HG03280 (cell line): ENCODE results near the gene SRRM5.
"Not testable (repeated sequence)": the region's sequence is repeated elsewhere in the genome, so short reads cannot be mapped to it uniquely, and the experiment has no call there.

Source experiments
- ATAC-seq: cut with Tn5 transposase; IDR thresholded peaks from one replicate; pipeline ENCODE4 v1.9.1; 2021; ENCODE audit warnings: mild to moderate bottlenecking, moderate library complexity; ENCODE audit not compliant: unreplicated experiment

The SRRM5 gene

GRCh38 chr19:43612374-43612773 is 486 bp downstream of the SRRM5 start:
- ATAC-seq = no peak

GRCh38 chr19:43616306-43616705 is 4.4 kb downstream of the SRRM5 start:
- no peak for ATAC-seq

- no peak for ATAC-seq
These were observed 5.1 kb downstream of the SRRM5 start for GRCh38 chr19:43616954-43617353.

- ATAC-seq = peak; percentile 15
These were observed 7.0 kb downstream of the SRRM5 start for GRCh38 chr19:43618921-43619261.

GRCh38 chr19:43619262-43620060 is 7.6 kb downstream of the SRRM5 start, which contains the start of gene ZNF428:
Gene ZNF428, minus strand, starts transcription at chr19:43619629. Its CDS starts 5,325 bp downstream, at chr19:43614304.
- ATAC-seq = peak; percentile 81

GRCh38 chr19:43620061-43621001 is 8.4 kb downstream of the SRRM5 start:
- ATAC-seq = no peak

- ATAC-seq = no peak
These were observed 10.2 kb downstream of the SRRM5 start for GRCh38 chr19:43622070-43622469.

- no peak for ATAC-seq
These were observed 11.1 kb downstream of the SRRM5 start for GRCh38 chr19:43622956-43623355.

- no peak for ATAC-seq
These were observed 12.2 kb downstream of the SRRM5 start for GRCh38 chr19:43623889-43624670.

GRCh38 chr19:43624933-43625332 is 13.0 kb downstream of the SRRM5 start:
- no peak for ATAC-seq

- no peak for ATAC-seq
These were observed 14.2 kb downstream of the SRRM5 start for GRCh38 chr19:43625918-43626579.

GRCh38 chr19:43626838-43627237 is 14.9 kb downstream of the SRRM5 start:
- ATAC-seq = no peak

GRCh38 chr19:43628646-43629326 is 16.9 kb downstream of the SRRM5 start:
- no peak for ATAC-seq

GRCh38 chr19:43631491-43631890 is 19.6 kb downstream of the SRRM5 start:
- no peak for ATAC-seq

GRCh38 chr19:43633520-43633919 is 21.6 kb downstream of the SRRM5 start:
- ATAC-seq = no peak

GRCh38 chr19:43634068-43634467 is 22.2 kb downstream of the SRRM5 start:
- ATAC-seq = no peak

GRCh38 chr19:43634506-43634871 is 22.6 kb downstream of the SRRM5 start:
- no peak for ATAC-seq

- ATAC-seq = no peak
These were observed 23.1 kb downstream of the SRRM5 start for GRCh38 chr19:43634872-43635560.

- ATAC-seq = not testable (repeated sequence)
These were observed 23.7 kb downstream of the SRRM5 start for GRCh38 chr19:43635561-43635940.
